ENCODE data around the gene LPAR3. TPM values are rescaled to one million over a fixed set of nuclear protein-coding genes. Genes with fewer than 3 reads are reported as not detected.
"Not testable (repeated sequence)": the region's sequence is repeated elsewhere in the genome, so short reads cannot be mapped to it uniquely, and the experiment has no call there.

The LPAR3 gene
- total RNA-seq, 1 donor from 2014 or later, result 14.0 TPM

DNA sequence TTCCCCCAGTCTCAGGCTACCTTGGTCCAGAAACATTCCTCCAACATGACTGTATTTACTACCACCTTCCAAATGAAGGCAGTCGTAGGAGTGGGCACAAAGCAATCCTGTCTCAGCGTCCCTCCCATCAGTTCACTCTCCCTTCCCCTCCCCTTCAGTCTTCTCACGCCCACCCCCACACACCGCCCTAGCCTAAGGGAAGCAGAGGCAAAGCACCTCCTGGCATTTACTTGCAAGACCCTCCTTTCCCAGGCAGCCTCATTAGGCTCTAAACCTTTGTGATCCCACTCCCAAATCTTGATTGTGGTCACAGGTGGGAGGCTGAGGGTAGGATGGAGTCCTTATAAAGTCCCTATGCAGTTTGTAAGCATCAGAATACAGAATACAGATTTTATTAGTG is 23.9 kb upstream of the LPAR3 start:
- Mint-ChIP-seq H3K36me3 (ENCODE audit: unreplicated experiment) (no peaks in the 10 kb centered on the region), H3K4me1 (ENCODE audit: low read depth, unreplicated experiment) (peaks cover 12% of the 10 kb centered on the region), H3K4me3 (ENCODE audit: unreplicated experiment) (no peak overlapping the region), H3K9me3 (ENCODE audit: unreplicated experiment) (no peaks in the 10 kb centered on the region), H3K27ac (ENCODE audit: unreplicated experiment) (no peak overlapping the region), H3K27me3 (ENCODE audit: unreplicated experiment) (peaks cover 4% of the 10 kb centered on the region)
- TF ChIP-seq, protein P1, sequence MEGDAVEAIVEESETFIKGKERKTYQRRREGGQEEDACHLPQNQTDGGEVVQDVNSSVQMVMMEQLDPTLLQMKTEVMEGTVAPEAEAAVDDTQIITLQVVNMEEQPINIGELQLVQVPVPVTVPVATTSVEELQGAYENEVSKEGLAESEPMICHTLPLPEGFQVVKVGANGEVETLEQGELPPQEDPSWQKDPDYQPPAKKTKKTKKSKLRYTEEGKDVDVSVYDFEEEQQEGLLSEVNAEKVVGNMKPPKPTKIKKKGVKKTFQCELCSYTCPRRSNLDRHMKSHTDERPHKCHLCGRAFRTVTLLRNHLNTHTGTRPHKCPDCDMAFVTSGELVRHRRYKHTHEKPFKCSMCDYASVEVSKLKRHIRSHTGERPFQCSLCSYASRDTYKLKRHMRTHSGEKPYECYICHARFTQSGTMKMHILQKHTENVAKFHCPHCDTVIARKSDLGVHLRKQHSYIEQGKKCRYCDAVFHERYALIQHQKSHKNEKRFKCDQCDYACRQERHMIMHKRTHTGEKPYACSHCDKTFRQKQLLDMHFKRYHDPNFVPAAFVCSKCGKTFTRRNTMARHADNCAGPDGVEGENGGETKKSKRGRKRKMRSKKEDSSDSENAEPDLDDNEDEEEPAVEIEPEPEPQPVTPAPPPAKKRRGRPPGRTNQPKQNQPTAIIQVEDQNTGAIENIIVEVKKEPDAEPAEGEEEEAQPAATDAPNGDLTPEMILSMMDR (IDR thresholded peaks at IDR 0.05; ENCODE audit: partially characterized antibody, unreplicated experiment), result no peak
- DNase-seq, result no peak

DNA sequence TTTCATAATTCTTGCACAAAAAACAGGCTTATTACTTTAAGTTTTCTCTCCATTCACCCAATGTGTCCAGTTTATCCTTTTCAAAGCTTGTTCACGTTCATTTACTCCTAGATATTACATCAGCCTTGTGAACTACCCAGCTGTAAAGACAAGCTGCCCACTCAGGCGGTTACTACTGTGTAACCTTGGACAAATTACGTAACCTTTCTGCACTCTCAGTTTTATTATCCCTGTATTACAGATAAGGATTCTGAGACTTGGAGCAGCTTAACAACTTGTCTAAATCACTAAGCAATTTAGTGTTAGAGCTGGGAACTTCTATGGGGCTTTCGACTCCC is 20.5 kb upstream of the LPAR3 start:
- no peak overlapping the region for H3K4me3 Mint-ChIP-seq (ENCODE audit: unreplicated experiment)
- DNase-seq, result no peak
- peaks cover 1% of the 10 kb centered on the region for H3K27me3 Mint-ChIP-seq (ENCODE audit: unreplicated experiment)
- no peaks in the 10 kb centered on the region for H3K36me3 Mint-ChIP-seq (ENCODE audit: unreplicated experiment)
- peaks cover under 1% of the 10 kb centered on the region for H3K4me1 Mint-ChIP-seq (ENCODE audit: low read depth, unreplicated experiment)
- no peak overlapping the region for H3K27ac Mint-ChIP-seq (ENCODE audit: unreplicated experiment)
- TF ChIP-seq, protein P1 (IDR thresholded peaks at IDR 0.05; ENCODE audit: partially characterized antibody, unreplicated experiment), result no peak
- H3K9me3 Mint-ChIP-seq (ENCODE audit: unreplicated experiment), result no peaks in the 10 kb centered on the region

DNA sequence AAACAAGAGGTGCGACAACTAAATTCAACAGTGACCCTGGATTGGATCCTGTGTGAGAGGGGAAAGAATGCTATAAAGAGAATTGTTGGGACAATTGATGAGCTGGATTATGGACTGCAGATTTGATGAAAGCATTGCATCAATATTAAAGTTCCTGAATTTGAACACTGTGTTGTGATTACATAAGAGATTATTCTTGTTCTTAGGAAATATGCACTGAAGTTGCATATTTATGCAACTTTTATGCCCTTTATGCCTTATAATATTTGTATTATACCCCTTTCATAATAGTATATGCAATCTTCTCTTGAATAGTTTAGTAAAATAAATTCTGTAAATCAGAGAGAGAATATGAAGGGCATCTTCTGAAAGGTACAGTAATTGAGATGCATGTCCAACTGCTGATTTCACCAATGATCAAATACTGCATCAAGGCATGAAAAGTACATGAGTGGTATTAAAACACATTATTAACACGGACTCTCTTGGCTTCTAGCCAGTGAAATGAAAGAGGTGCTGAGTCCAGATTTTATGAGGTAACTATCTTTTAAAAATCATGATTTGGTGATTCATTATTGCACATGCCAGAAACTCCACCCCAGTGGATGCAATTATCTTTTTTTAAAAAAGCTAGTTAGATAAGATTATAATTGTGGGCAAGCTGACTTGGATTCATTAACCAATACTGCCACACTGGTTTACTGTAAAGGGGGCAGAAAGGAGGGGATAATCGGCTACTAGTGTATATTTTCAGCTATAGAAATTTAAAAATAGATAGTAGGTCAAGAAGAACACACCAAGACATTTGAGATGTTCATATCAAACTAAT is 19.9 kb upstream of the LPAR3 start:
- no peaks in the 10 kb centered on the region for H3K9me3 Mint-ChIP-seq (ENCODE audit: unreplicated experiment)
- DNase-seq, result no peak
- H3K27me3 Mint-ChIP-seq (ENCODE audit: unreplicated experiment), result no peaks in the 10 kb centered on the region
- no peak overlapping the region for H3K4me3 Mint-ChIP-seq (ENCODE audit: unreplicated experiment)
- no peak overlapping the region for H3K27ac Mint-ChIP-seq (ENCODE audit: unreplicated experiment)
- H3K36me3 Mint-ChIP-seq (ENCODE audit: unreplicated experiment), result no peaks in the 10 kb centered on the region
- TF ChIP-seq, protein P1 (IDR thresholded peaks at IDR 0.05; ENCODE audit: partially characterized antibody, unreplicated experiment), result no peak
- no peaks in the 10 kb centered on the region for H3K4me1 Mint-ChIP-seq (ENCODE audit: low read depth, unreplicated experiment)

DNA sequence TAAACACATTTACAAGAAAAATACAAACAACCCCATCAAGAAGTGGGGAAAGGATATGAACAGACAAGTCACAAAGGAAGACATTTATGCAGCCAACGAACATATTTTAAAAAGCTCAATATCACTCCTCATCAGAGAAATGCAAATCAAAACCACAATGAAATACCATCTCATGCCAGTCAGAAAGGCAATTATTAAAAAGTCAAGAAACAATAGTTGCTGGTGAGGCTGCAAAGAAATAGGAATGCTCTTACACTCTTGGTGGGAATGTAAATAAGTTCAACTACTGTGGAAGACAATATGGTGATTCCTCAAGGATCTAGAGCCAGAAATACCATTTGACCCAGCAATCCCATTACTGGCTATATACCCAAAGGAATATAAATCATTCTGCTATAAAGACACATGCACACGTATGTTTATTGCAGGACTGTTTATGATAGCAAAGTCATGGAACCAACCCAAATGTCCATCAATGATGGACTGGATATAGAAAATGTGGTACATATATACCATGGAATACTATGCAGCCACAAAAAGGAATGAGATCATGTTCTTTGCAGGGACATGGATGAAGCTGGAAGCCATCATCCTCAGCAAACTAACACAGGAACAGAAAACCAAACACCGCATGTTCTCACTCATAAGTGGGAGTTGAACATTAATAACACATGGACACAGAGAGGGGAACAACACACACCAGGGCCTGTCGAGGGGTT is 15.9 kb upstream of the LPAR3 start:
- H3K9me3 Mint-ChIP-seq (ENCODE audit: unreplicated experiment); H3K36me3 Mint-ChIP-seq (ENCODE audit: unreplicated experiment); H3K4me1 Mint-ChIP-seq (ENCODE audit: low read depth, unreplicated experiment); H3K27ac Mint-ChIP-seq (ENCODE audit: unreplicated experiment); DNase-seq; H3K27me3 Mint-ChIP-seq (ENCODE audit: unreplicated experiment); H3K4me3 Mint-ChIP-seq (ENCODE audit: unreplicated experiment): not testable (repeated sequence)

GRCh38 chr1:84907095-84907827 is 14.3 kb upstream of the LPAR3 start:
- no peak overlapping the region for H3K27ac Mint-ChIP-seq (ENCODE audit: unreplicated experiment)
- H3K36me3 Mint-ChIP-seq (ENCODE audit: unreplicated experiment), result peaks cover 2% of the 10 kb centered on the region
- H3K4me3 Mint-ChIP-seq (ENCODE audit: unreplicated experiment), result no peak overlapping the region
- no peak for DNase-seq
- peaks cover under 1% of the 10 kb centered on the region for H3K9me3 Mint-ChIP-seq (ENCODE audit: unreplicated experiment)
- peaks cover 7% of the 10 kb centered on the region for H3K4me1 Mint-ChIP-seq (ENCODE audit: low read depth, unreplicated experiment)
- TF ChIP-seq, protein P1 (IDR thresholded peaks at IDR 0.05; ENCODE audit: partially characterized antibody, unreplicated experiment), result no peak
- no peaks in the 10 kb centered on the region for H3K27me3 Mint-ChIP-seq (ENCODE audit: unreplicated experiment)

DNA sequence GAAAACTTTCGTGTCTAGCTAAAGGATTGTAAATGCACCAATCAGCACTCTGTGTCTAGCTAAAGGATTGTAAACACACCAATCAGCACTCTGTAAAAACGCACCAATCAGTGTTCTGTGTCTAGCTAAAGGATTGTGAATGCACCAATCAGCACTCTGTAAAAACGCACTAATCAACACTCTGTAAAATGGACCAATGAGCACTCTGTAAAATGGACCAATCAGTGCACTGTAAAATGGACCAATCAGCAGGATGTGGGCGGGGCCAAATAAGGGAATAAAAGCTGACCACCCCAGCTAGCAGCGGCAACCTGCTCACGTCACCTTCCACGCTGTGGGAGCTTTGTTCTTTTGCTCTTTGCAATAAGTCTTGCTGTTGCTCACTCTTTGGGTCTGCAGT is 9.7 kb upstream of the LPAR3 start:
- not testable (repeated sequence) for H3K4me3 Mint-ChIP-seq (ENCODE audit: unreplicated experiment); H3K27me3 Mint-ChIP-seq (ENCODE audit: unreplicated experiment); H3K27ac Mint-ChIP-seq (ENCODE audit: unreplicated experiment); DNase-seq; H3K36me3 Mint-ChIP-seq (ENCODE audit: unreplicated experiment); H3K9me3 Mint-ChIP-seq (ENCODE audit: unreplicated experiment); H3K4me1 Mint-ChIP-seq (ENCODE audit: low read depth, unreplicated experiment)

Data from glutamatergic neuron (in vitro differentiated cells).